ENCODE data around the gene FAM210B. TPM values are rescaled to one million over a fixed set of nuclear protein-coding genes. Genes with fewer than 3 reads are reported as not detected.
A peak's percentile ranks its signal among the peaks of the same experiment; 100 is the strongest.

Gene FAM210B
- total RNA-seq (2014; rRNA removed), result 27.8 and 37.9 TPM in 2 replicates
- percentile 82 among the genes with signal in this experiment for Bru-seq, nascent RNA
- percentile 91 among the genes with signal in this experiment for BruChase-seq, experiment 1, labeled RNA remaining after a 6-hour chase
- BruChase-seq, experiment 2, labeled RNA remaining after a 2-hour chase, result percentile 89 among the genes with signal in this experiment
- long read RNA-seq, transcript FAM210B-201 (3 exons, 3,046 nt), result major isoform, 286 of 327 reads
- long read RNA-seq, partial matches to known transcripts, result 2 of 327 reads
- long read RNA-seq, other reads (novel, unspliced or antisense), result 38 of 327 reads

DNA sequence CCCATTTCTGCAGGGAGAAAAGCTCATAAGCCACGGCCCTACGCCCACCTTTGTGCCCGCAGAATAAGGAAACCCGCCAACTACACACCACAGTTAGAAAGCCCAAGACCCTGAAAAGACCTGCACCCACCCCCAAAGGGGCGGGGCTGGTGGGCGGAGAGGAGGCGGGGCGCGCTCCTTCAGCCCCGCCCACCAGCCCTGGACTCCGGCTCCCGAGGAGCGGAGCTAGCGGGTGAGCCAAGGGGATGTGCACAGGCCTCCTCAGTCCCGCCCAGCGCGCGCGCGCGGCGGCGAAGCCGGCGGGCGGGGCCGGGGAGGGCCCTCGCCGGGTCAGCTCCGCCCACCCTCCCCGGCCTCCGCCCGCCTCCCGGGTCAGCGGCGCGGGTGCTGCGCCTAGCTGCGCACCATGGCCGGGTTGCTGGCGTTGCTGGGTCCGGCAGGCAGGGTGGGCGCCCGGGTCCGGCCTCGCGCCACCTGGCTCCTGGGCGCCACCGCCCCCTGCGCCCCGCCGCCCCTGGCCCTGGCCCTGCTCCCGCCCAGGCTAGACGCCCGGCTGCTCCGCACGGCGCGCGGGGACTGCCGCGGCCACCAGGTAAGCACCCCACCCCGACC lies at the start of gene FAM210B:
Gene FAM210B (plus strand): TSS at position 375 of the 612 bp plus-strand sequence. CDS start 32 bp downstream, at position 407.
- Histone ChIP-seq H3K9me2 (replicated peaks; ENCODE audit: low read length) (no peaks in the 10 kb centered on the region), H3K36me3 (ENCODE audit: low read depth, low read length) (no peaks in the 10 kb centered on the region), H3K4me2 (ENCODE audit: low read length) (peak within 1 kb of the TSS; percentile 100), H3K27ac (ENCODE audit: low read length) (peak within 1 kb of the TSS; percentile 25), H3K9me3 (ENCODE audit: low read length) (no peaks in the 10 kb centered on the region), H3K27me3 (ENCODE audit: low read length) (no peaks in the 10 kb centered on the region), H3K4me1 (ENCODE audit: insufficient read depth, low read length) (peaks cover 20% of the 10 kb centered on the region), H2AFZ (ENCODE audit: low read length) (peak within 1 kb of the TSS; percentile 99), H3K9ac (ENCODE audit: low read length) (peak within 1 kb of the TSS; percentile 74), H3K79me2 (ENCODE audit: low read length) (peaks cover 16% of the 10 kb centered on the region), H3F3A (ENCODE audit: low read length, unreplicated experiment) (peaks cover 4% of the 10 kb centered on the region), H4K20me1 (ENCODE audit: low read length) (no peaks in the 10 kb centered on the region), H3K4me3 (ENCODE audit: low read length) (peak within 1 kb of the TSS; percentile 95)
- ChIA-PET POLR2A (ENCODE audit: unreplicated experiment) (interaction anchor here (0.5 to 1.1 kb wide), 3 partner anchors 22 to 50 kb away, joined by 4 to 6 read pairs (median 5); partner anchors contain the start of genes AURKA and CSTF1), CTCF (interaction anchor here (0.6 to 0.8 kb wide), 3 partner anchors 63 to 726 kb away, joined by 3 to 4 read pairs (median 3); no protein-coding TSS in a partner anchor)
- TF ChIP-seq EZH2 (IDR thresholded peaks at IDR 0.05; ENCODE audit: low read length, unreplicated experiment) (no peak), EZH2phosphoT487 (IDR thresholded peaks at IDR 0.05; ENCODE audit: borderline replicate concordance, low read length) (no peak)
- TF ChIP-seq, protein P1, sequence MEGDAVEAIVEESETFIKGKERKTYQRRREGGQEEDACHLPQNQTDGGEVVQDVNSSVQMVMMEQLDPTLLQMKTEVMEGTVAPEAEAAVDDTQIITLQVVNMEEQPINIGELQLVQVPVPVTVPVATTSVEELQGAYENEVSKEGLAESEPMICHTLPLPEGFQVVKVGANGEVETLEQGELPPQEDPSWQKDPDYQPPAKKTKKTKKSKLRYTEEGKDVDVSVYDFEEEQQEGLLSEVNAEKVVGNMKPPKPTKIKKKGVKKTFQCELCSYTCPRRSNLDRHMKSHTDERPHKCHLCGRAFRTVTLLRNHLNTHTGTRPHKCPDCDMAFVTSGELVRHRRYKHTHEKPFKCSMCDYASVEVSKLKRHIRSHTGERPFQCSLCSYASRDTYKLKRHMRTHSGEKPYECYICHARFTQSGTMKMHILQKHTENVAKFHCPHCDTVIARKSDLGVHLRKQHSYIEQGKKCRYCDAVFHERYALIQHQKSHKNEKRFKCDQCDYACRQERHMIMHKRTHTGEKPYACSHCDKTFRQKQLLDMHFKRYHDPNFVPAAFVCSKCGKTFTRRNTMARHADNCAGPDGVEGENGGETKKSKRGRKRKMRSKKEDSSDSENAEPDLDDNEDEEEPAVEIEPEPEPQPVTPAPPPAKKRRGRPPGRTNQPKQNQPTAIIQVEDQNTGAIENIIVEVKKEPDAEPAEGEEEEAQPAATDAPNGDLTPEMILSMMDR (conservative IDR thresholded peaks at IDR 0.05; ENCODE audit: low read depth, low read length), result no peak
- BruUV-seq (replicated peaks), result no TSS peak
- DNase-seq (peak; percentile 99), ATAC-seq (peak; percentile 90)
- intact Hi-C loops (cut with micrococcal nuclease), result loop anchor here (1.0 to 5.0 kb wide), 3 partner anchors 34 to 110 kb away; partner anchors contain the start of genes AURKA, CSTF1 and RTF2

DNA sequence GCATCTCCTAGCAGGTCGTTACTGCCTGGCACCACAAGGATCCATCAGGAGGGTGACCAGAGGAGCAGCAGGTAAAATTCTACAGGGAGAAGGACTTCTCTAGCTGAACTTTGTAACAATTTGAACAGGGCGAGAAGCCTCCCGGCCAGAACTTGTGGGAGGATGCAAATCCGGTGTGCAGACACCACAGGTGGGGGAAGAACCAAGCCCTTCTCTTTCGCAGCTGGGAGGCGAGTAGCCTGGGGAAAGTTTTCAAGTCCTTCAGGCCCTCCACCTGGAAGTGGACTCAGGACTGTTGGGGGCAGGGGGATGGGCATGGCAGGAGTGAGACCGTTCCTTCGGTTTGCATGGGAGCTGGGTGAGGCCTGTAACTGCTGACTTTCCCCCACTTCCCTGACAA lies 42.7 kb upstream of the FAM210B start:
- CTCF ChIA-PET, result no interaction called here
- ATAC-seq (no peak), DNase-seq (no peak)
- Histone ChIP-seq H3K4me1 (ENCODE audit: insufficient read depth, low read length) (no peaks in the 10 kb centered on the region), H3K4me2 (ENCODE audit: low read length) (no peak overlapping the region), H3K9me3 (ENCODE audit: low read length) (no peaks in the 10 kb centered on the region), H3F3A (ENCODE audit: low read length, unreplicated experiment) (no peaks in the 10 kb centered on the region), H3K36me3 (ENCODE audit: low read depth, low read length) (no peaks in the 10 kb centered on the region), H3K9ac (ENCODE audit: low read length) (no peak overlapping the region), H2AFZ (ENCODE audit: low read length) (no peak overlapping the region), H3K27me3 (ENCODE audit: low read length) (peaks cover 37% of the 10 kb centered on the region), H3K79me2 (ENCODE audit: low read length) (no peaks in the 10 kb centered on the region), H3K27ac (ENCODE audit: low read length) (no peak overlapping the region), H3K4me3 (ENCODE audit: low read length) (no peak overlapping the region), H4K20me1 (ENCODE audit: low read length) (no peaks in the 10 kb centered on the region), H3K9me2 (replicated peaks; ENCODE audit: low read length) (no peaks in the 10 kb centered on the region)
- intact Hi-C loops (cut with micrococcal nuclease), result no loop called here
- TF ChIP-seq, protein P1 (conservative IDR thresholded peaks at IDR 0.05; ENCODE audit: low read depth, low read length), result no peak
- no peak for TF ChIP-seq EZH2phosphoT487 (IDR thresholded peaks at IDR 0.05; ENCODE audit: borderline replicate concordance, low read length)
- TF ChIP-seq EZH2 (IDR thresholded peaks at IDR 0.05; ENCODE audit: low read length, unreplicated experiment), result no peak
- no TSS peak for BruUV-seq (replicated peaks)
- POLR2A ChIA-PET (ENCODE audit: unreplicated experiment), result no interaction called here
